Endothelial cell of umbilical vein (primary cell): ENCODE data around the gene NPSR1. TPM values are rescaled to one million over a fixed set of nuclear protein-coding genes. Genes with fewer than 3 reads are reported as not detected.

Experiments used
- BruUV-seq: library from RNA; stranded (reverse); fragments of 400-500 nt; replicated peaks from 2 replicates; lab custom pipeline; 2021; lab: Mats Ljungman, UMichigan
- CTCF ChIA-PET: fragments of 300-600, 350-600 bp; sonication (Branson Sonifier 250); formaldehyde crosslinking; loops from one replicate; lab custom pipeline; 2021; ENCODE audit warnings: antibody characterized with exemption, inconsistent platforms; lab: Charles Lee
- POLR2A ChIA-PET: fragments of 300-600, 350-600 bp; sonication (Branson Sonifier 250); formaldehyde crosslinking; loops from one replicate; lab custom pipeline; 2021; ENCODE audit warnings: antibody characterized with exemption, inconsistent platforms; lab: Charles Lee
- DNase-seq: peaks from one replicate; pipeline ENCODE4 v3.0.0-alpha.2; 2011; ENCODE audit warnings: low read depth, low spot score
- FAIRE-seq: peaks from 2 replicates; lab custom pipeline; 2011; peaks lifted over from hg19 to GRCh38; lab: Jason Lieb, UNC
- H2AFZ ChIP-seq: 2 replicates; pipeline ENCODE4 v1.6.0; 2012; ENCODE audit warnings: low read depth, low read length, control low read depth, inconsistent platforms
- H3K27ac ChIP-seq: 2 replicates; pipeline ENCODE4 v1.5.1; 2011; ENCODE audit warnings: low read depth, mild to moderate bottlenecking, control low read depth, low read length, moderate library complexity; ENCODE audit not compliant: insufficient read depth
- H3K27me3 ChIP-seq, 2 experiments: 2 replicates each; pipeline versions ENCODE4 v1.6.0 to v1.6.1; 2011; ENCODE audit warnings: low read length in 2 of 2, mixed read lengths in 1 of 2; ENCODE audit not compliant: control insufficient read depth in 2 of 2, insufficient read depth in 2 of 2
- H3K36me3 ChIP-seq, 2 experiments: 2 replicates in 1 of 2; 3 replicates in 1 of 2; pipeline ENCODE4 v1.5.1; 2011; ENCODE audit warnings: low read length in 2 of 2, mild to moderate bottlenecking in 1 of 2, moderate library complexity in 1 of 2; ENCODE audit not compliant: control insufficient read depth in 2 of 2, insufficient read depth in 2 of 2; ENCODE audit errors: extremely low read depth in 1 of 2
- H3K4me1 ChIP-seq: 3 replicates; pipeline ENCODE4 v1.5.1; 2011; ENCODE audit warnings: mild to moderate bottlenecking, low read length; ENCODE audit not compliant: control insufficient read depth, insufficient read depth; ENCODE audit errors: extremely low read depth
- H3K4me2 ChIP-seq: 2 replicates; pipeline ENCODE4 v1.6.1; 2011; ENCODE audit warnings: low read length, control low read depth, mixed read lengths; ENCODE audit not compliant: insufficient read depth
- H3K4me3 ChIP-seq, 3 experiments: fragments of 200-600 bp in 1 of 3; sonication (generic), shearing (Covaris generic) in 1 of 3; replicated peaks in 1 of 3; 2 replicates each; pipeline ENCODE4 v1.5.1; 2011 to 2016; ENCODE audit warnings: control low read depth in 3 of 3, low read length in 3 of 3, mild to moderate bottlenecking in 2 of 3, inconsistent platforms in 1 of 3, low read depth in 1 of 3, moderate library complexity in 1 of 3; ENCODE audit not compliant: insufficient read depth in 1 of 3
- H3K79me2 ChIP-seq: 2 replicates; pipeline ENCODE4 v1.6.0; 2012; ENCODE audit warnings: low read length, inconsistent platforms; ENCODE audit not compliant: control insufficient read depth, insufficient read depth
- H3K9ac ChIP-seq: replicated peaks from 2 replicates; pipeline ENCODE3; 2011; ENCODE audit warnings: low read length, control low read depth; ENCODE audit not compliant: insufficient read depth; ENCODE audit errors: extremely low read depth
- H3K9me1 ChIP-seq: replicated peaks from 3 replicates; pipeline ENCODE4 v1.6.0; 2011; ENCODE audit warnings: mild to moderate bottlenecking, low read length; ENCODE audit not compliant: control insufficient read depth, insufficient read depth; ENCODE audit errors: extremely low read depth
- H3K9me3 ChIP-seq: replicated peaks from 2 replicates; pipeline ENCODE4 v1.5.1; 2012; ENCODE audit warnings: low read length, inconsistent platforms; ENCODE audit not compliant: control insufficient read depth, insufficient read depth
- H4K20me1 ChIP-seq: replicated peaks from 2 replicates; pipeline ENCODE3; 2011; ENCODE audit warnings: mild to moderate bottlenecking, low read length; ENCODE audit not compliant: control insufficient read depth, insufficient read depth; ENCODE audit errors: extremely low read depth
- CTCF ChIP-seq, 2 donors: IDR thresholded peaks; 1 replicate in 1 of 2; 2 replicates in 1 of 2; pipeline ENCODE4 v1.5.1; 2011; ENCODE audit warnings: low read length in 2 of 2, mild to moderate bottlenecking in 2 of 2, moderate library complexity in 2 of 2, control low read depth in 1 of 2, inconsistent platforms in 1 of 2, low read depth in 1 of 2; ENCODE audit not compliant: insufficient read depth in 1 of 2; ENCODE audit errors: extremely low read depth in 1 of 2
- EZH2 ChIP-seq: IDR thresholded peaks from 2 replicates; pipeline ENCODE4 v1.6.1; 2012; ENCODE audit warnings: borderline replicate concordance, low read depth, mild to moderate bottlenecking, moderate library complexity, low read length, inconsistent platforms; ENCODE audit not compliant: severe bottlenecking
- FOS ChIP-seq: IDR thresholded peaks from 2 replicates; pipeline ENCODE4 v1.6.1; 2011; ENCODE audit warnings: mild to moderate bottlenecking, low read length, moderate library complexity, borderline replicate concordance; ENCODE audit not compliant: insufficient read depth
- GATA2 ChIP-seq: IDR thresholded peaks from 2 replicates; pipeline ENCODE4 v1.7.0; 2011; ENCODE audit warnings: low read depth, mild to moderate bottlenecking, moderate library complexity, mixed read lengths, low read length; ENCODE audit not compliant: insufficient read length, insufficient read depth
- JUN ChIP-seq: IDR thresholded peaks from 2 replicates; pipeline ENCODE4 v1.6.1; 2011; ENCODE audit warnings: borderline replicate concordance, low read depth; ENCODE audit not compliant: insufficient read length, insufficient read depth
- MYC ChIP-seq: IDR thresholded peaks from one replicate; pipeline ENCODE4 v1.6.1; 2011; ENCODE audit warnings: mild to moderate bottlenecking, low read depth, low read length
- POLR2AphosphoS5 ChIP-seq: IDR thresholded peaks from 2 replicates; pipeline ENCODE4 v1.6.1; 2012; ENCODE audit warnings: low read depth, mild to moderate bottlenecking, control low read depth, low read length, moderate library complexity; ENCODE audit not compliant: insufficient read depth
- dilution Hi-C: fragments of 300-500 bp; cut with MboI; formaldehyde crosslinking; loops from one replicate; pipeline ENCODE4 v1.15.0; 2019; ENCODE audit warnings: low sequenced_read_pairs; ENCODE audit not compliant: extremely low pct_ligation_motif_present
- intact Hi-C: fragments of 100-400 bp; cut with micrococcal nuclease; formaldehyde crosslinking; loops from one replicate; pipeline ENCODE4 v1.10.0; 2022
- polyA plus RNA-seq, 4 experiments: library from polyadenylated mRNA; depleted of rRNA in 3 of 4; stranded (reverse) in 3 of 4; unstranded in 1 of 4; fragments of >200 nt; gene quantifications; 2 replicates each; pipeline versions ENCODE4 v1.2.1 to v1.2.3, GENCODE V29; 2011 to 2012; ENCODE audit warnings: missing spikeins in 1 of 4
- total RNA-seq: library from RNA; stranded (reverse); gene quantifications from 2 replicates; pipeline ENCODE4 v1.2.3, GENCODE V29; 2021
- TF ChIP-seq, protein P1 (sequence below): IDR thresholded peaks from 2 replicates; pipeline ENCODE4 v1.6.1; 2011; ENCODE audit not compliant: insufficient read depth, insufficient read length

The NPSR1 gene
- total and polyA plus RNA-seq, 2 donors (not counting 3 experiments of a cell fraction or from before 2014, with no cell fraction given): not detected

- ChIA-PET CTCF (no interaction called here), POLR2A (no interaction called here)
- DNase-seq (no peak), FAIRE-seq (no peak)
- Histone ChIP-seq H3K36me3 (no peaks in the 10 kb centered on the region), H3K9me1 (no peaks in the 10 kb centered on the region), H3K9ac (no peak overlapping the region), H3K4me2 (no peak overlapping the region), H2AFZ (no peak overlapping the region), H3K4me1 (no peaks in the 10 kb centered on the region), H3K4me3 (no peak overlapping the region), H3K79me2 (no peaks in the 10 kb centered on the region), H3K9me3 (no peaks in the 10 kb centered on the region), H3K27ac (no peak overlapping the region), H4K20me1 (no peaks in the 10 kb centered on the region), H3K27me3 (peaks cover 0 to 2% of the 10 kb centered on the region in 2 experiments)
- dilution Hi-C loops (no loop called here), intact Hi-C loops (no loop called here)
- no TSS peak for BruUV-seq
- TF ChIP-seq CTCF (IDR thresholded peaks at IDR 0.05; ENCODE audit: extremely low read depth in 1 of 2, insufficient read depth in 1 of 2, low read depth in 1 of 2, low read length in 2 of 2): no peak
- no peak for TF ChIP-seq JUN
- no peak for TF ChIP-seq FOS
- no peak for TF ChIP-seq EZH2
- no peak for TF ChIP-seq MYC
- TF ChIP-seq GATA2: no peak
- TF ChIP-seq POLR2AphosphoS5: no peak
- TF ChIP-seq, protein P1, sequence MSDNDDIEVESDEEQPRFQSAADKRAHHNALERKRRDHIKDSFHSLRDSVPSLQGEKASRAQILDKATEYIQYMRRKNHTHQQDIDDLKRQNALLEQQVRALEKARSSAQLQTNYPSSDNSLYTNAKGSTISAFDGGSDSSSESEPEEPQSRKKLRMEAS: no peak
These were observed 228.8 kb downstream of the NPSR1 start for GRCh38 chr7:34886856-34887255.
